GM12872 (cell line): ENCODE data around the gene LMNB1.

Source experiments
- CTCF ChIP-seq: IDR thresholded peaks from 3 replicates; pipeline ENCODE4 v1.5.1; 2011; ENCODE audit warnings: low read depth, mild to moderate bottlenecking, low read length, moderate library complexity; ENCODE audit not compliant: insufficient read depth

LMNB1 gene

GRCh38 chr5:126884269-126884819 lies 107.4 kb downstream of the LMNB1 start:
- TF ChIP-seq CTCF = no peak
